ENCODE data around the gene SRGAP1.

The SRGAP1 gene

GRCh38 chr12:63937378-63938316 lies 93.1 kb downstream of the SRGAP1 start:
- DNase-seq (ENCODE audit: low spot score), result no peak

- no peak for DNase-seq (ENCODE audit: low spot score)
Measured at GRCh38 chr12:63940310-63941005, 96.0 kb downstream of the SRGAP1 start.

DNA sequence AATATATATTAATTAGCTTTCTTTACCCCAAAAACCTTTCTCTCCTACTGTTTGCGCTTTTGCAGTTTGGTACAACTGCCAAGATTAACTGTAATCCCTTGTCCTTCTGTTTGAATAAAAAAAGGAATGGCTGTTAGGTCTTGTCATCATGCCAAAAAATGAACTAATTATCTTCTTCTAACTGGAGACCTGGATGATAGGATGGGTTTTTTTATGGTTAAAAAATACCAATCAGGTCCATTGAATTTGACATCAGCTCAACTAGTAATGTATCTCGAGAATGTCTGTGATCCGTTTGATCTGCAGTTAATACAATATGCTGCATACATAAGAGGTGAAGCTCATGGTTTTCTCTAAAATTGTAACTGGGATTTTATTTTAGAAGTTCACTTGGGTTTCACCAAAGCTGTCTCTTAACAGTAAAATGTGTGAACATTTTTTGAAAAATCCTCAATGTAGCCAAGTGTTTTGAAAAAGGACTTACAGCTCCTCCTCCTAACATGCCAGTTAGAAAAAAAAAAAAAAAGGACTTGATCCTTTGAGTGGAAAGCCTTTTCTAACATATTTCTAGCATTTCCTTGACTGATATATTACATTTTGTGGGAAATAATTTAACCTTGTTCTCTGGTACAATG lies 96.8 kb downstream of the SRGAP1 start:
- no peak for DNase-seq (ENCODE audit: low spot score)

DNA sequence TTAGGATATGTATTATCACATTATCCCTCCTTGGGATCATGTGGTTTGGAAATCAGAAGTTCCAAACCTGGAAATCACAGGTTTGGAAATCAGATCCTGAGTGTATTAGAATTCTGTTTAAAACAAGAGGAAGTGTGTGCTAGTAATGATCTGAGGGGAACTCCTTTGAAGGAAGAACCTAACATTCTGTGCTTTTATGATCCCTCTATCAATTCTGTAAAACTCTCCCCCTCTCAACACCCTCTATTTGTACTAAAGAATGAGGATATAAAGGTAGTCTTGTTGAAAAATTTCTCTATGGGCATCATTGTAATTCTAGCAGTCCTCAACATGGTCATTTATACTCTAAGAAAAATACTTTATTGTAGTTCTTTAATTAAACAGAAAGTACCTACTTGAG lies 97.4 kb downstream of the SRGAP1 start:
- DNase-seq (ENCODE audit: low spot score), result no peak

DNA sequence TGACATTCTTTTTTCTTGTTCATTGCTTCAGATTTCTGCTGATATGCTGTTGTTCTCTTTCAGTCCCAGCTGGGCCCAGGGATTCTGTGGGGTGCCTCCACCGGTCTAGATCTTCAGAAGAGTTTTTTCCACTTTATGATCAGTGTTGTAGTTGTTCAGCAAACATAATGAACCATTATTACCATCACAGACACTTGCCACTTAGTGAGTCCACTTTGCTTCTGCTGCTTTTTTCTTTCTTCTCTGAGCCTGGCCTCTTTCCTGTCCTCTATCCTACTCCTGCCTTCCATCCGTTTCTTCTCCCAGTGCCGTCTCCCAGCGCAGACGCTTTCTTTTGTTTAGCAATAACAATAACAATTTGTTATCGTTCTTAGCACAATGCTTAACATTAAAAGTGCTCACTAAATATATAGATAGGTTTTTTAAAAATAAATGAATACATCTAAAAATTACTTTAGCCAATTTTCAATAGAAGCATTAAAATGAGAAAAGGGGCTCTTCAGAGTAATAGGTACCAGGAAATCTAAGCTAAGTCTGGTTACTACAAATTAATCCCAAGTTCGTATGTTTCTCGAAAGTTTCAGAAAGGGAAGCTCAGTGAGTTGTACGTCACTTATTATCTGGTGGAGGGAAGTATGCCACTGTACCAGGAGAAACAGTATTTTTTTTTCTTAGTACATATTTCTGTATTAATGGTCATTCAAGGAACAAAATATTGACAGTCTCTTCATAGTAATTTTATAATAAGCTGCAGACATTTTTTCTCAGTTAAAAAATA lies 98.2 kb downstream of the SRGAP1 start:
- no peak for DNase-seq (ENCODE audit: low spot score)

GRCh38 chr12:63944034-63944579 lies 99.6 kb downstream of the SRGAP1 start:
- no peak for DNase-seq (ENCODE audit: low spot score)

GRCh38 chr12:63944586-63945228 lies 100.2 kb downstream of the SRGAP1 start:
- DNase-seq (ENCODE audit: low spot score), result no peak

- no peak for DNase-seq (ENCODE audit: low spot score)
Measured at GRCh38 chr12:63945777-63946176, 101.3 kb downstream of the SRGAP1 start.

- DNase-seq (ENCODE audit: low spot score), result no peak
Measured at GRCh38 chr12:63948211-63948610, 103.7 kb downstream of the SRGAP1 start.

GRCh38 chr12:63949902-63950301 lies 105.4 kb downstream of the SRGAP1 start:
- peak; percentile 7 for DNase-seq (ENCODE audit: low spot score)

- no peak for DNase-seq (ENCODE audit: low spot score)
Measured at GRCh38 chr12:63952995-63953394, 108.5 kb downstream of the SRGAP1 start.

DNA sequence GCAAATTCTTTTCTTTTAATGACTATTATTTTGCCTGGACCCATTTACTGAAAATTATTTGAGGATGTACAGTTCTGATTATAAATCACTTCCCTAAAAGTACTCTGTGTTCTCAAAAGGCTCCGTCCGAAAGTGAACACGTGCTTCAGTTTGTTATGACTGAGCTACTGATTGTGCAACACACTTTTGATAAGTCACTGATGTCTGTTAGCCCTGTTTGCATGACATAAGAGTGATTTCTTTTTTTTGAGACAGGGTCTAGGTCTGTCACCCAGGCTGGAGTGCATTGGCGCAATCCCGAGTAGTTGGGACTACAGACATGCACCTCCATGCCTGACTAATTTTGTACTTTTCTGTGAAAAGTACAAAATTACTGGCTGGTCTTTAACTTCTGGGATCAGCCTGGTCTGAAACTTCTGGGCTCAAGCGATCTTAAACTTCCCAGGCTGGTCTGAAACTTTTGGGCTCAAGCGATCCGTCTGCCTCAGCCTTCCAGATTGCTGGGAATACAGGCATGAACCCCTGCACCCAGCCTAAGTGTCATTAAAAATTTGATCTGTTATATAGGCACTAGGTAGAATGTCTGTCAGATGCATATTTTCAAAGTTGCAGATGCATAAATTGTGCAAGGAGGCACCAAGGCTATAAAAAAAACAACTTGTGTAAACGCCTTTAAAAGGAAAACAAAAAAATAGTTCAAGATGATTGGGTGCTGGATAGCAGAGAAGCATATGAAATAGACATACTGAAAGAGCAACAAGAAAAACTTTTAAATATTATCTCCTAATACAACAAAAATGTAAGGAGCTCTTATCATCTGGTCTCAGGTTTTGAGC lies 111.5 kb downstream of the SRGAP1 start:
- DNase-seq (ENCODE audit: low spot score), result no peak

- no peak for DNase-seq (ENCODE audit: low spot score)
Measured at GRCh38 chr12:63957496-63957895, 113.0 kb downstream of the SRGAP1 start.

DNA sequence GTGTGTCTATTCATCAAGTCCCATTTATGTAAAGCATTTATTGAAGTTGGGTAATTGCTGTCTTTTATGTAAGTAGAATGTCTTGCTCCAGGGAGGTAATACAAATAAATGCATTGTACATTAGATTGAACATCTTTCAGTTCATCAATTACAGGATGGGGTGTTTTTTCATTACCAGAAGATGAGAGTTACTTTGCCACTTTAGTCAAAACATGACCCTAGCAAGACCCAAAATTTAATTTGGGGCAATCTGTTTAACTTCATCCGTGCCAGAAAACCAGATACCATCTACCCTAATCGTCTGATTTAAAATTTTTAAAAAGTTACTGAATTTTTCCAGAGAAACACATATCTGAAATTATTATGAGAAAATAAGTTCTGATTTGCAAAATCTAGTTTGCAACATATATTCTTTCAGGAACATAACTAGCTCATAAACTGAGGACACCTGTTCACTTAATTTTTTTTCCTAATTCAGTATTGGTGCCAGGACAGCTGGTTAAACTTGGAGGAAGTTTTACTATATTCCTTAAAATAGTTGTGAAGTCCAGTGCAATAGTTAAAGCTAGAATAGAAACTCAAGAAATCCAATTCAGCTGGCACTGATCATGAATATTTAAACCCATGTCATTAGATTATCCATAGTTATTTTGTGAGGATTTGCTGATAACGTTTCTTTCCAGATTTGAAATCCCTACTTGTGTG lies 114.5 kb downstream of the SRGAP1 start:
- no peak for DNase-seq (ENCODE audit: low spot score)

- no peak for DNase-seq (ENCODE audit: low spot score)
Measured at GRCh38 chr12:63961048-63961447, 116.5 kb downstream of the SRGAP1 start.

DNA sequence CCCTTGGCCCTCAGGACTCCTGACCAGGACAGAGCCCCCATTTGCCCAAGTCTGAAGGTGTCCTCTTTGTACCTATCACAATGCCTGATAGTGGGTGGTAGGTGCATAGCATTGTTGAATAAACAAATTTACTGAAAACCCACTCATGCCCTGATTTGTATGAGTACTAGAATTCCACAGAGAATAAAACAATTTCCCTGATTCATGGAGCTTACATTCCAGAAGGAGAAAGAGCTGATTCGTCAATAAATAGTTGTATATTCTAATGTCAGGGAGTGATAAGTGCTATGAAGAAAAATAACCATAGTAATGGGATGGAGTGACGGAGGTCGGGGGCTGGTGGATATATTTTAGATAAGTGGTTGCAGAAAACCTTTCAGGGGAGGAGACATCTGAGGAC lies 117.0 kb downstream of the SRGAP1 start:
- no peak for DNase-seq (ENCODE audit: low spot score)

DNA sequence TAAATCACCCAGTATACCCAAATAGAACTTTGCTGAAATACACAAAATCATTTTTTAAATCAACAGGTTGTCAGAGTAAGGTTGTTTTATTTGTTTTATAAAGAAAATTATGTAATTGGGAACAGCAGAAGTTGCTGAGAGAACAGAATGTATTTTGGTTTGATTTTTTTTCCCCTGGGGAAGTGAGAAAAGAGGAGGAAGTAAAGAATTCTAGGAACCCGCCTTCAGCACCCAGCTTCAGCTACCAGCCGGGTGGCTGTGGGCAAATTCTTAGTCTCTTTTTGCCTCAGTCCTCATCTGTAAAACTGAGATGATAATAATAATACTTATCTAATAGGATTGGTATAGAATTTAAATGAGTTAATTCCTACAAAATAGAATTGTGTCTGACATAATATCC lies 119.4 kb downstream of the SRGAP1 start:
- DNase-seq (ENCODE audit: low spot score), result no peak

DNA sequence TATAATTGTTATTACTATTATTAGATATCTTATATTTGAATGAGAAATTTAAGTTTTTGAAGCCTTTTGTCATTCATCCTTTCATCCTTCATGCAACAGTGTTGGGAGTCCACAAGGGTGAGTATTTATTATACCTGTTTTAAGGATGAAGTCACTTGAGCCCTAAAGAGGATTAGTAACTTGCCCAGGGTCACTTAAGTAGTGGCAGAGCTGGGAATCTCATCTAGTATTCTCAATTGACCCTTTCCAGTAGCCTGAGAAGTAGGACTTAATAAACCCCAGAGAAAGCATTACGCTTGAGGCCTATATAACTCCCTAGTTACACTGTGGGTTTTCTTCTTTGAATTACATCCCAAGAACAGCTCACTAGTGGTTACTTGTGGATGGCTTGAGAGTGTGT lies 119.8 kb downstream of the SRGAP1 start:
- DNase-seq (ENCODE audit: low spot score), result no peak

DNA sequence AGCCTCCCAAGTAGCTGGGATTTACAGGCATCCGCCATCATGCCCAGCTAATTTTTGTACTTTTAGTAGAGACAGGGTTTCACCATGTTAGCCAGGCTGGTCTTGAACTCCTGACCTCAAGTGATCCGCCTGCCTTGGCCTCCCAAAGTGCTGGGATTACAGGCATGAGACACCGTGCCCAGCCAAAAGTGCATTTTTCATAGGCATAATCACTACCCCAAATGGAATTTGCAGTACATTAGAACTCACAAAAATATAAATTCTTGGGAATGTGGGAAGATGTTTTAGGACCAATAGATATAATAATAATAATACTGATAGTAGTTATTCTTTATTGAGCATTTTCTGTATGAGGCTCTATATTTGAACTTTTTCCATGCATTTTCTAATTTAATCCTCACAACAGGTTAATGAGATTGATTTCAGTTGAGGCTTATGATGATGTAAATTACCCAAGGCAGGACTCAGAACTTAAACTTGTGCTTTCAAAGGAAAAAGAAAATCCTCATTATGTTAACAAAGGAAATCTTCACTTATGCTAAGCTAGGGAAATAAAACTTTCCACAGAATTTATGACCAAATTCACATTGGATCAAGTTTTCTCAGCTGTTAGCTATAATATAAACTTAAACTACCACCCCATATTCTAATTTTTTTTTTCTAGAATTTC lies 121.6 kb downstream of the SRGAP1 start:
- no peak for DNase-seq (ENCODE audit: low spot score)

All from HuH-7.5 (cell line).